A549 (cell line): Measurements from ENCODE around the gene AKAP8L. TPM values are rescaled to one million over a fixed set of nuclear protein-coding genes. Genes with fewer than 3 reads are reported as not detected.

ENCODE experiments used
- ATAC-seq, 2 experiments: fragments of 200-7000 bp in 1 of 2; fragments of >200 bp in 1 of 2; cut with Nextera tagmentation in 1 of 2; cut with Tn5 transposase in 1 of 2; 3 replicates each; pipeline versions ENCODE4 v1.8.0 to v1.9.1; 2018 to 2020; ENCODE audit warnings: mild to moderate bottlenecking in 1 of 2, moderate library complexity in 1 of 2
- CTCF ChIA-PET: fragments of 300-600 bp; sonication (Branson Sonifier 250); formaldehyde crosslinking; extraction: SDS; loops from one replicate; lab custom pipeline; 2021; ENCODE audit warnings: antibody characterized with exemption, inconsistent platforms; lab: Yijun Ruan, JAX
- POLR2A ChIA-PET: fragments of 350-600 bp; formaldehyde crosslinking; extraction: SDS; loops from one replicate; lab custom pipeline; 2021; ENCODE audit warnings: antibody characterized with exemption, inconsistent platforms; lab: Yijun Ruan, JAX
- DNase-seq, 2 experiments: peaks; one replicate each; pipeline versions ENCODE4 v3.0.0 to v3.0.0-alpha.2; 2011 to 2016; ENCODE audit warnings: low read depth in 1 of 2, low spot score in 1 of 2
- FAIRE-seq: peaks from 2 replicates; lab custom pipeline; 2011; peaks lifted over from hg19 to GRCh38; lab: Jason Lieb, UNC
- H3K27ac ChIP-seq, 2 experiments: fragments of >200 bp; sonication (Bioruptor Twin); formaldehyde crosslinking; 3 replicates each; pipeline ENCODE4 v1.5.1; 2016 to 2017
- H3K4me1 ChIP-seq: fragments of >200 bp; sonication (Bioruptor Twin); formaldehyde crosslinking; 3 replicates; pipeline ENCODE4 v1.6.1; 2016
- H3K4me2 ChIP-seq: fragments of >200 bp; sonication (Bioruptor Twin); formaldehyde crosslinking; 3 replicates; pipeline ENCODE4 v1.6.1; 2016
- H3K4me3 ChIP-seq: fragments of >200 bp; sonication (Bioruptor Twin); formaldehyde crosslinking; 3 replicates; pipeline ENCODE4 v1.5.1; 2016
- H3K9me3 ChIP-seq: fragments of >200 bp; sonication (Bioruptor Twin); formaldehyde crosslinking; 3 replicates; pipeline ENCODE4 v1.6.1; 2016
- ATOH8 ChIP-seq: fragments of 250-450 bp; sonication (Bioruptor Pico); IDR thresholded peaks from 2 replicates; pipeline ENCODE4 v1.5.0; 2020; ENCODE audit warnings: low read depth, mild to moderate bottlenecking, moderate library complexity
- CBX2 ChIP-seq: fragments of 200-600 bp; sonication (generic); IDR thresholded peaks from 2 replicates; pipeline ENCODE4 v1.6.1; 2016; ENCODE audit warnings: low read depth, mild to moderate bottlenecking, borderline replicate concordance
- CEBPB ChIP-seq, 2 experiments: fragments of >200 bp in 1 of 2; sonication (Bioruptor Twin) in 1 of 2; formaldehyde crosslinking in 1 of 2; IDR thresholded peaks; 2 replicates each; pipeline ENCODE4 v1.6.1; 2012 to 2016
- CHD2 ChIP-seq: fragments of 150-350 bp; IDR thresholded peaks from 2 replicates; pipeline ENCODE4 v1.6.1; 2014; ENCODE audit warnings: low read length; ENCODE audit not compliant: partially characterized antibody
- CHD4 ChIP-seq: fragments of 200-600 bp; sonication (generic); IDR thresholded peaks from 2 replicates; pipeline ENCODE4 v1.6.1; 2016; ENCODE audit warnings: antibody characterized with exemption, mild to moderate bottlenecking, borderline replicate concordance
- EHF ChIP-seq: fragments of 250-450 bp; sonication (Bioruptor Pico); IDR thresholded peaks from 2 replicates; pipeline ENCODE4 v1.5.0; 2020; ENCODE audit warnings: mild to moderate bottlenecking
- EHMT2 ChIP-seq: fragments of 200-600 bp; sonication (generic); IDR thresholded peaks from 2 replicates; pipeline ENCODE4 v1.6.1; 2016; ENCODE audit warnings: antibody characterized with exemption, low read depth, mild to moderate bottlenecking, moderate library complexity
- ESRRA ChIP-seq: fragments of 150-350 bp; IDR thresholded peaks from 2 replicates; pipeline ENCODE4 v1.6.1; 2014; ENCODE audit warnings: mild to moderate bottlenecking, low read length, borderline replicate concordance
- FOSL2 ChIP-seq, 2 experiments: fragments of 450-650 bp in 1 of 2; fragments of >200 bp in 1 of 2; sonication (Bioruptor Twin) in 1 of 2; formaldehyde crosslinking; IDR thresholded peaks; 2 replicates each; pipeline versions ENCODE4 v1.5.0 to v1.6.1; 2016 to 2020; ENCODE audit warnings: mild to moderate bottlenecking in 1 of 2, moderate library complexity in 1 of 2
- FOXS1 ChIP-seq: fragments of 250-450 bp; sonication (Bioruptor Pico); IDR thresholded peaks from 2 replicates; pipeline ENCODE4 v1.5.0; 2020; ENCODE audit warnings: mild to moderate bottlenecking, moderate library complexity
- GATA3 ChIP-seq: IDR thresholded peaks from 2 replicates; pipeline ENCODE4 v1.6.1; 2012; ENCODE audit warnings: borderline replicate concordance
- HEYL ChIP-seq: fragments of 250-450 bp; sonication (Bioruptor Pico); IDR thresholded peaks from 2 replicates; pipeline ENCODE4 v1.8.0; 2021; ENCODE audit warnings: mild to moderate bottlenecking, moderate library complexity
- HOXA7 ChIP-seq: fragments of 250-450 bp; sonication (Bioruptor Pico); IDR thresholded peaks from 2 replicates; pipeline ENCODE4 v1.5.0; 2020; ENCODE audit warnings: mild to moderate bottlenecking, moderate library complexity
- HOXB13 ChIP-seq: fragments of 250-450 bp; sonication (Bioruptor Pico); IDR thresholded peaks from 2 replicates; pipeline ENCODE4 v1.5.0; 2020; ENCODE audit warnings: low read depth, mild to moderate bottlenecking, moderate library complexity
- JUN ChIP-seq, 2 experiments: fragments of >200 bp; sonication (Bioruptor Twin); formaldehyde crosslinking; IDR thresholded peaks; 2 replicates in 1 of 2; 3 replicates in 1 of 2; pipeline ENCODE4 v1.6.1; 2016 to 2017
- KDM5A ChIP-seq: fragments of 200-600 bp; sonication (generic); IDR thresholded peaks from 2 replicates; pipeline ENCODE4 v1.6.1; 2016; ENCODE audit warnings: antibody characterized with exemption, mild to moderate bottlenecking
- MAZ ChIP-seq: fragments of 150-350 bp; IDR thresholded peaks from 2 replicates; pipeline ENCODE4 v1.6.1; 2014; ENCODE audit warnings: antibody characterized with exemption, low read depth, low read length, borderline replicate concordance
- NFE2L2 ChIP-seq: fragments of 150-350 bp; conservative IDR thresholded peaks from 2 replicates; pipeline ENCODE4 v1.6.1; 2014; ENCODE audit warnings: low read length
- NR3C1 ChIP-seq: fragments of >200 bp; sonication (Bioruptor Twin); formaldehyde crosslinking; IDR thresholded peaks from 3 replicates; pipeline ENCODE4 v1.6.1; 2017
- PHF8 ChIP-seq: fragments of 200-600 bp; sonication (generic); IDR thresholded peaks from 2 replicates; pipeline ENCODE4 v1.6.1; 2016; ENCODE audit warnings: low read depth, mild to moderate bottlenecking, antibody characterized with exemption, moderate library complexity, borderline replicate concordance
- RFX5 ChIP-seq: fragments of 450-650 bp; IDR thresholded peaks from 2 replicates; pipeline ENCODE4 v1.7.1; 2014; ENCODE audit warnings: antibody characterized with exemption, mild to moderate bottlenecking, moderate library complexity
- RNF2 ChIP-seq: fragments of 200-600 bp; sonication (generic); IDR thresholded peaks from 2 replicates; pipeline ENCODE4 v1.6.1; 2016; ENCODE audit warnings: low read depth, mild to moderate bottlenecking, antibody characterized with exemption, moderate library complexity, borderline replicate concordance
- SMC3 ChIP-seq: fragments of >200 bp; sonication (Bioruptor Twin); formaldehyde crosslinking; IDR thresholded peaks from 3 replicates; pipeline ENCODE4 v1.6.1; 2018; ENCODE audit warnings: inconsistent platforms
- WGBS: methylation state at CpG from one replicate; pipeline ENCODE4 v1.1.6; 2017; ENCODE audit errors: missing lambda C conversion rate; 5-methylcytosine and 5-hydroxymethylcytosine counted together
- polyA plus RNA-seq, 4 experiments: library from polyadenylated mRNA; depleted of rRNA in 3 of 4; stranded (reverse); fragments of >200 nt; fragmentation: RNase III in 1 of 4; extraction: RNeasy Plus Mini Kit Qiagen cat#74134 plus additional on column Dnase treatment in 1 of 4; gene quantifications; 2 replicates in 3 of 4; 3 replicates in 1 of 4; pipeline ENCODE4 v1.2.3, GENCODE V29; 2011 to 2017
- TF ChIP-seq, protein P1 (sequence below): fragments of >200 bp; sonication (Bioruptor Twin); formaldehyde crosslinking; IDR thresholded peaks from 3 replicates; pipeline ENCODE4 v1.6.1; 2016
- TF ChIP-seq, protein P2 (sequence below): fragments of >200 bp; sonication (Bioruptor Twin); formaldehyde crosslinking; IDR thresholded peaks from 3 replicates; pipeline ENCODE4 v1.5.1; 2016
- TF ChIP-seq, protein P3 (sequence below): fragments of 250-450 bp; sonication (Bioruptor Pico); IDR thresholded peaks from 2 replicates; pipeline ENCODE4 v1.5.0; 2021; ENCODE audit warnings: mild to moderate bottlenecking, moderate library complexity, borderline replicate concordance

The AKAP8L gene
- polyA plus RNA-seq, 2 of the 4 experiments (the other 2 are of a cell fraction) = 28.4 to 42.9 TPM

DNA sequence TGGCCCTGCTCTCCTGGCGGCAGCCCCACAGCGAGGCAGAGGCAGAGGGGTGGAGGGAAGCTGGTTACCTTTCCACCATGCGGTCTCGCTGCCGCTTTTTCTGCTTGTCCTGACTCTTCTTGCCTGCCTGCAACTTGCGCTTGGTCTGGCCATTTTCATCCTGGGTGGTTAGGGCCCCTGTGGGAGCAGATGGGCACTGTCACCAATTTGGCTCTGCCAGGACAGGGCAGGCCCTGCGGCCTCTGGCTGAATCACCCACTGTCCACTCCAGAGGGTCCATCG, 19.6 kb downstream of the AKAP8L start:
- no peak for DNase-seq
- Histone ChIP-seq H3K4me2 (no peak overlapping the region), H3K4me1 (peaks cover 2% of the 10 kb centered on the region; the same call in 1 of the 3 replicates), H3K4me3 (no peak overlapping the region), H3K27ac (no peak overlapping the region), H3K9me3 (no peaks in the 10 kb centered on the region)
- ChIA-PET POLR2A (no interaction called here), CTCF (interaction anchor here (0.6 kb wide), 1 partner anchor 176 kb away, joined by 3 read pairs; no protein-coding TSS in a partner anchor)
- no peak for FAIRE-seq
- no peak for ATAC-seq
- TF ChIP-seq HOXB13 (CRISPR knock-in tag) (no peak), CBX2 (no peak), MAZ (no peak), KDM5A (no peak), CHD2 (no peak), CHD4 (no peak), FOXS1 (CRISPR knock-in tag) (no peak), NFE2L2 (no peak), EHF (CRISPR knock-in tag) (no peak), SMC3 (no peak), NR3C1 (no peak), ATOH8 (CRISPR knock-in tag) (no peak)
- TF ChIP-seq, protein P1, sequence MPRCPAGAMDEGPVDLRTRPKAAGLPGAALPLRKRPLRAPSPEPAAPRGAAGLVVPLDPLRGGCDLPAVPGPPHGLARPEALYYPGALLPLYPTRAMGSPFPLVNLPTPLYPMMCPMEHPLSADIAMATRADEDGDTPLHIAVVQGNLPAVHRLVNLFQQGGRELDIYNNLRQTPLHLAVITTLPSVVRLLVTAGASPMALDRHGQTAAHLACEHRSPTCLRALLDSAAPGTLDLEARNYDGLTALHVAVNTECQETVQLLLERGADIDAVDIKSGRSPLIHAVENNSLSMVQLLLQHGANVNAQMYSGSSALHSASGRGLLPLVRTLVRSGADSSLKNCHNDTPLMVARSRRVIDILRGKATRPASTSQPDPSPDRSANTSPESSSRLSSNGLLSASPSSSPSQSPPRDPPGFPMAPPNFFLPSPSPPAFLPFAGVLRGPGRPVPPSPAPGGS = no peak
- TF ChIP-seq, protein P2, sequence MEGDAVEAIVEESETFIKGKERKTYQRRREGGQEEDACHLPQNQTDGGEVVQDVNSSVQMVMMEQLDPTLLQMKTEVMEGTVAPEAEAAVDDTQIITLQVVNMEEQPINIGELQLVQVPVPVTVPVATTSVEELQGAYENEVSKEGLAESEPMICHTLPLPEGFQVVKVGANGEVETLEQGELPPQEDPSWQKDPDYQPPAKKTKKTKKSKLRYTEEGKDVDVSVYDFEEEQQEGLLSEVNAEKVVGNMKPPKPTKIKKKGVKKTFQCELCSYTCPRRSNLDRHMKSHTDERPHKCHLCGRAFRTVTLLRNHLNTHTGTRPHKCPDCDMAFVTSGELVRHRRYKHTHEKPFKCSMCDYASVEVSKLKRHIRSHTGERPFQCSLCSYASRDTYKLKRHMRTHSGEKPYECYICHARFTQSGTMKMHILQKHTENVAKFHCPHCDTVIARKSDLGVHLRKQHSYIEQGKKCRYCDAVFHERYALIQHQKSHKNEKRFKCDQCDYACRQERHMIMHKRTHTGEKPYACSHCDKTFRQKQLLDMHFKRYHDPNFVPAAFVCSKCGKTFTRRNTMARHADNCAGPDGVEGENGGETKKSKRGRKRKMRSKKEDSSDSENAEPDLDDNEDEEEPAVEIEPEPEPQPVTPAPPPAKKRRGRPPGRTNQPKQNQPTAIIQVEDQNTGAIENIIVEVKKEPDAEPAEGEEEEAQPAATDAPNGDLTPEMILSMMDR = no peak
- TF ChIP-seq, protein P3, sequence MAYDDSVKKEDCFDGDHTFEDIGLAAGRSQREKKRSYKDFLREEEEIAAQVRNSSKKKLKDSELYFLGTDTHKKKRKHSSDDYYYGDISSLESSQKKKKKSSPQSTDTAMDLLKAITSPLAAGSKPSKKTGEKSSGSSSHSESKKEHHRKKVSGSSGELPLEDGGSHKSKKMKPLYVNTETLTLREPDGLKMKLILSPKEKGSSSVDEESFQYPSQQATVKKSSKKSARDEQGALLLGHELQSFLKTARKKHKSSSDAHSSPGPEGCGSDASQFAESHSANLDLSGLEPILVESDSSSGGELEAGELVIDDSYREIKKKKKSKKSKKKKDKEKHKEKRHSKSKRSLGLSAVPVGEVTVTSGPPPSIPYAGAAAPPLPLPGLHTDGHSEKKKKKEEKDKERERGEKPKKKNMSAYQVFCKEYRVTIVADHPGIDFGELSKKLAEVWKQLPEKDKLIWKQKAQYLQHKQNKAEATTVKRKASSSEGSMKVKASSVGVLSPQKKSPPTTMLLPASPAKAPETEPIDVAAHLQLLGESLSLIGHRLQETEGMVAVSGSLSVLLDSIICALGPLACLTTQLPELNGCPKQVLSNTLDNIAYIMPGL = no peak
- WGBS = 88% methylated on average over 3 of the region's 8 CpGs

GRCh38 chr19:15398501-15399233, 20.1 kb downstream of the AKAP8L start:
- POLR2A ChIA-PET = no interaction called here
- FAIRE-seq = no peak
- Histone ChIP-seq H3K27ac (no peak overlapping the region), H3K4me1 (peaks cover 7% of the 10 kb centered on the region; the same call in 1 of the 3 replicates), H3K4me2 (no peak overlapping the region), H3K4me3 (no peak overlapping the region), H3K9me3 (no peaks in the 10 kb centered on the region)
- no peak for ATAC-seq
- 96% methylated on average over 5 of the region's 50 CpGs for WGBS
- CTCF ChIA-PET = interaction anchor here (0.6 kb wide), 1 partner anchor 176 kb away, joined by 3 read pairs; no protein-coding TSS in a partner anchor
- DNase-seq = no peak
- no peak for TF ChIP-seq ESRRA
- TF ChIP-seq, protein P2 = no peak
- no peak for TF ChIP-seq CHD2
- no peak for TF ChIP-seq CHD4
- TF ChIP-seq, protein P1 = no peak
- no peak for TF ChIP-seq PHF8
- no peak for TF ChIP-seq RFX5
- no peak for TF ChIP-seq NFE2L2
- no peak for TF ChIP-seq KDM5A
- TF ChIP-seq FOSL2 (IDR thresholded peaks at IDR 0.05) = no peak
- TF ChIP-seq FOSL2 (CRISPR knock-in tag; IDR thresholded peaks at IDR 0.05) = no peak
- no peak for TF ChIP-seq HEYL (CRISPR knock-in tag)
- no peak for TF ChIP-seq EHMT2
- no peak for TF ChIP-seq EHF (CRISPR knock-in tag)
- TF ChIP-seq HOXA7 (CRISPR knock-in tag) = no peak
- TF ChIP-seq JUN (IDR thresholded peaks at IDR 0.05) = no peak
- no peak for TF ChIP-seq RNF2
- no peak for TF ChIP-seq CEBPB (IDR thresholded peaks at IDR 0.05)
- TF ChIP-seq GATA3 = no peak
